Measurements from ENCODE around the gene F7.

F7 gene

GRCh38 chr13:113116206-113116800 lies 10.7 kb downstream of the F7 start:
- no peak for DNase-seq

DNA sequence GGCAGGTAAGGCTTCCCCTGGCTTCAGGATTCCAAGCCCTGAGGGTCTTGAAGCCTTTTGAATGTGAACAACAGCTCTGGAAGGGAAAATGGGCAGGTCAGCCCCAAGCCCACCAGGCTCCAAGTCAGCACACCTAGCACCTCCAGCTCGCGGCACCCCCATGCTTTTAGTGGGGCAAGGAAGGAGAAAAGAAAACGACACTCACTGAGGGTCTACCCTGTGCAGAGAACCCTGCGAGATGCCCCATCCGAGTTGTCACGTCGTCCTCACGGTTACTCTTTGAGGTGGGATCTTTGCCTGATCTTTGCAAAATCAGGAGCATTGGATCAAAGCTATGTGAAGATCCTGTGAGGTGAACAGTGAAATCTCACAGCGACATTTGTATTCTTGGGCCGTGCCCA lies 11.3 kb downstream of the F7 start:
- DNase-seq: no peak

GRCh38 chr13:113117335-113117872 lies 11.8 kb downstream of the F7 start:
- DNase-seq: no peak

- no peak for DNase-seq
Observed at GRCh38 chr13:113117911-113118260, 12.3 kb downstream of the F7 start.

DNA sequence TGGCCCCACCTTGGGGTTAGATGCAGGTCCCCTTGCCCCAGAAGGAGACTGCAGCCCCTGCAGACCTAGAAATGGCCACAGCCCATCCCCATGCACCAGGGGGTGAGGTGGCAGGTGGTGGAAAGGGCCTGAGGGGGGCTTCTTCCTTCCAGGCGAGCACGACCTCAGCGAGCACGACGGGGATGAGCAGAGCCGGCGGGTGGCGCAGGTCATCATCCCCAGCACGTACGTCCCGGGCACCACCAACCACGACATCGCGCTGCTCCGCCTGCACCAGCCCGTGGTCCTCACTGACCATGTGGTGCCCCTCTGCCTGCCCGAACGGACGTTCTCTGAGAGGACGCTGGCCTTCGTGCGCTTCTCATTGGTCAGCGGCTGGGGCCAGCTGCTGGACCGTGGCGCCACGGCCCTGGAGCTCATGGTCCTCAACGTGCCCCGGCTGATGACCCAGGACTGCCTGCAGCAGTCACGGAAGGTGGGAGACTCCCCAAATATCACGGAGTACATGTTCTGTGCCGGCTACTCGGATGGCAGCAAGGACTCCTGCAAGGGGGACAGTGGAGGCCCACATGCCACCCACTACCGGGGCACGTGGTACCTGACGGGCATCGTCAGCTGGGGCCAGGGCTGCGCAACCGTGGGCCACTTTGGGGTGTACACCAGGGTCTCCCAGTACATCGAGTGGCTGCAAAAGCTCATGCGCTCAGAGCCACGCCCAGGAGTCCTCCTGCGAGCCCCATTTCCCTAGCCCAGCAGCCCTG lies 12.8 kb downstream of the F7 start:
- no peak for DNase-seq

GRCh38 chr13:113119166-113119821 lies 13.7 kb downstream of the F7 start:
- no peak for DNase-seq

- no peak for DNase-seq
Observed at GRCh38 chr13:113119822-113120189, 14.2 kb downstream of the F7 start.

DNA sequence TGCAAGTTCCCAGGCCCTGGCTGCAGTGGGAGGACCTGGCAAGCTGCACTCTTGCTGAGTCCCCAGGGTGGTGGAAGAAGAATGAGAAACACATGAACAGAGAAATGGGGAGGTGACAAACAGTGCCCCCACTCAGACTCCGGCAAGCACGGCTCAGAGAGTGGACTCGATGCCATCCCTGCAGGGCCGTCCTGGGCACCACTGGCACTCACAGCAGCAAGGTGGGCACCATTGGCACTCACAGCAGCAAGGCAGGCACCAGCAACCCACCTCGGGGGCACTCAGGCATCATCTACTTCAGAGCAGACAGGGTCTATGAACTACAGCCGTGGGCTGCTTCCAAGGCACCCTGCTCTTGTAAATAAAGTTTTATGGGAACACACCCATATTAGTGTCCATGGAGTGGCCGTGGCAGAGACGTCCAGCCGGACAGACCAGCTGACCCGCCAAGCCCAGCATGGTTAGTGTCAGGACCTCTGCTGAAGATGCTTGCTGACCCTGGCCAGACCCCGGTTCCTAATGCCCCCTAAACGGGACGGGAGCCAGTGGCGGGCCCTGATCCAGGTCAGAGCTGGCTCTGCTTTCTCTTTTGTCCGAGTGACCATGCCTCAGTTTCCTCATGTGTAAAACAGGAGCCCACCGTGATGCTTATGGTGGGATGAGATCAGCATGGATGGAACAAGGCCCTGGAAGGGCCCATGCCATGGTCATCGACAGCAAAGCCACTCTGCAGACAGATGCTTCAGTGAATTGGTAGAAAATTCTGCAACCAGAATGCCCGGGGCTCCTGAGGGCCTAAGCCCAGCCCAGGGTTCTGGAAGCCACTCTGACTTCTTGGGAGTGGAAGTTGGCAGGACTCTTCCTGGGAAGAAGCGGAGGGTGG lies 14.9 kb downstream of the F7 start:
- DNase-seq: no peak

GRCh38 chr13:113121183-113121927 lies 15.8 kb downstream of the F7 start:
- no peak for DNase-seq

DNA sequence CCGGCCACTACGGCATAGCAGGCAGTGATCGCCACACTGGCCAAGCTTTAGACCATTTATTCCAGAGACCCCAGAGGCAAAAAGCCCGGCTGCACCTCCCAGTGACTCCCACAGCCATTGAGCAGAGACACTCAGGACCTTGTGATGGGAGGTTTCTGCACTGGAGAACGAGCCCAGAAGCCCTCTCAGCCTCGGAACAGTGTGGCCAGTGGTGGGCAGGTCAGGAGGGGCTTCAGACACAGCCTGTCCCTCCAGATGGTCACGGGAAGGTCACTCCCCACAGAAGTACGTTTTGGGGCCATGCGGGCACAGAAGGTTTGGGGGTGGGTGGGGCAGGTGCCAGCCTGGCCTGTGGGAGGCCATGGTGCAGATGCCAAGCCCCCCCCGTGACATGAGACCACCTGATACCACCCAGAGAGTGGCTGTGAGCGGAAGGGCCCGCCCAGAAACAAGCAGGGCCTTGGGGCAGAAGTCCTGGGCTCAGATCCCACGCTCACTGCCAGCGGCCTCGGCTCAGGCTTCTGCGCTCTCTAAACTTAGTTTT lies 16.4 kb downstream of the F7 start:
- DNase-seq: no peak

DNA sequence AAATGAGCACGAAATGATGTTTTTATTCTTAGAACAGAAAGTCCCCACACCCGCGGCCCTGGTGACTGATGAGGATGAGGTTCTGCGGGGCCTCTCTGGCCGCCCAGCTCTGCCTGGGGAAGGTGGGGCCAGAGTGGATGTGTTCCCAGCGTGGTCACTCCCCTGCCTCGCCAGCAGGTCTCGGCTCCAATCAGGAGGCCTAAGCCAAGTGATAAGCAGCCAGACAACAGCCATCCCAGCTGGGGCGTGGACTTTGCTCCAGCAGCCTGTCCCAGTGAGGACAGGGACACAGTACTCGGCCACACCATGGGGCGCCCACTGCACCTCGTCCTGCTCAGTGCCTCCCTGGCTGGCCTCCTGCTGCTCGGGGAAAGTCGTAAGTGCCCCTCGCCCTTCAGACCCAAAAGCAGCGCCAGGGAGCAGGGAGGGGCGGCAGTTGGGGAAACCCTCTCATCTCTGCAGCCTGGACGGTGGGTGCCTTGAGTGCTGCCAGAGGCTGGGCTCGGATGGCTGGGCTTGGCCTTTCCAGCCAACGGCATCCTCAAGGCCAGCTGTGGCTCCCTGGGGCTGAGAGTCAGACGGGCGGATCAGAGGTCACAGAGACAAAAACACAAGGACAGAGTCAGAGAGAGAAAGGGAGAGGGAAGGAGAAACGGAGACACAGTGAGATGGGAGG lies 17.1 kb downstream of the F7 start, which contains the start of gene F10:
TSS of gene F10 (plus strand) at position 250 of the 676 bp plus-strand sequence. CDS start at position 307, 57 bp downstream.
- DNase-seq: no peak

- DNase-seq: no peak
Observed at GRCh38 chr13:113123226-113124201, 17.9 kb downstream of the F7 start.

GRCh38 chr13:113124211-113124970 lies 18.8 kb downstream of the F7 start:
- no peak for DNase-seq

- no peak for DNase-seq
Observed at GRCh38 chr13:113125506-113126264, 20.1 kb downstream of the F7 start.

- no peak for DNase-seq
Observed at GRCh38 chr13:113126265-113127150, 20.9 kb downstream of the F7 start.

DNA sequence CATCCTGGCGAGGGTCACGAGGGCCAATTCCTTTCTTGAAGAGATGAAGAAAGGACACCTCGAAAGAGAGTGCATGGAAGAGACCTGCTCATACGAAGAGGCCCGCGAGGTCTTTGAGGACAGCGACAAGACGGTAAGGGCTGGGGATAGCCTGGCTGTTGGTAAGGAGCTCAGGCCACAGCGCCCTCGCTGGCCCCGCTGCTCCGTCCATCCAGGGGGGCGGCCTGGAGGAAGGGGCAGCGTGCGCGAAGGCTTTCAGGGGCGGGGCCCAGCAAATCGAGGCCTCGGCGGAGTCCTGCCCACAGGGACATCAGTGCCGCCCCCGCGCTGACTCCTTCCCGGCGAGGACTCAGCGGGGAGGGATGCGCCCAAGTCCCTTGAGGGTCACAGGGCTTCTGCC lies 23.9 kb downstream of the F7 start:
- DNase-seq: no peak
